Measurements from ENCODE around the gene FARP1.

DNA sequence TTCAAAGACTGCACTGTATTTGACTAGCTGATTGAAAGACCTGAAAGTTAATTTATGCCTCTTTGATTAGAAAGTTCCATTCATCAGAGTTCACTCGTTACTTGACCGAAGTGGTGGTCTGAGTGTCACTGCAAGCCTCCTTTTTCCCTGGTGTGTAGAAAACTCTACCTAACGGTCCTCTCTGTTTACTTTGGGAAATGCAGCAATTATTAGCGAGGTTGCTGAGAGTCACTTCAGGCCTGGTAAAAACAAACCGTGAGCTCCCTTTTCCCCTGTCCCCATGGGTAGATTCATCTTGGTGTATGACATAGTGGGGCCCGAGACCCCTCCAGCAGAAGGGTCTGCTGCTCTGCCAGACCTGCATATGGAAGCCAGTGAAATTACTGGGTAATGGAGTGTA, 161.0 kb downstream of the FARP1 start:
- TF ChIP-seq RCOR1 (conservative IDR thresholded peaks at IDR 0.05; ENCODE audit: low read depth, low read length) (no peak), NFIC (IDR thresholded peaks at IDR 0.05; ENCODE audit: low read depth, low read length) (no peak)
